Activated CD8-positive, alpha-beta memory T cell treated with anti-CD3 and anti-CD28 coated beads, Interleukin-2, amount 50 U/mL, for 24 hours (primary cell): ENCODE results near the gene PRPH.
"Not testable (repeated sequence)": the region's sequence is repeated elsewhere in the genome, so short reads cannot be mapped to it uniquely, and the experiment has no call there.

Source experiments
- DNase-seq: peaks from one replicate; pipeline ENCODE4 v3.0.0-alpha.2; 2020; ENCODE audit errors: extremely low read depth

The PRPH gene

DNA sequence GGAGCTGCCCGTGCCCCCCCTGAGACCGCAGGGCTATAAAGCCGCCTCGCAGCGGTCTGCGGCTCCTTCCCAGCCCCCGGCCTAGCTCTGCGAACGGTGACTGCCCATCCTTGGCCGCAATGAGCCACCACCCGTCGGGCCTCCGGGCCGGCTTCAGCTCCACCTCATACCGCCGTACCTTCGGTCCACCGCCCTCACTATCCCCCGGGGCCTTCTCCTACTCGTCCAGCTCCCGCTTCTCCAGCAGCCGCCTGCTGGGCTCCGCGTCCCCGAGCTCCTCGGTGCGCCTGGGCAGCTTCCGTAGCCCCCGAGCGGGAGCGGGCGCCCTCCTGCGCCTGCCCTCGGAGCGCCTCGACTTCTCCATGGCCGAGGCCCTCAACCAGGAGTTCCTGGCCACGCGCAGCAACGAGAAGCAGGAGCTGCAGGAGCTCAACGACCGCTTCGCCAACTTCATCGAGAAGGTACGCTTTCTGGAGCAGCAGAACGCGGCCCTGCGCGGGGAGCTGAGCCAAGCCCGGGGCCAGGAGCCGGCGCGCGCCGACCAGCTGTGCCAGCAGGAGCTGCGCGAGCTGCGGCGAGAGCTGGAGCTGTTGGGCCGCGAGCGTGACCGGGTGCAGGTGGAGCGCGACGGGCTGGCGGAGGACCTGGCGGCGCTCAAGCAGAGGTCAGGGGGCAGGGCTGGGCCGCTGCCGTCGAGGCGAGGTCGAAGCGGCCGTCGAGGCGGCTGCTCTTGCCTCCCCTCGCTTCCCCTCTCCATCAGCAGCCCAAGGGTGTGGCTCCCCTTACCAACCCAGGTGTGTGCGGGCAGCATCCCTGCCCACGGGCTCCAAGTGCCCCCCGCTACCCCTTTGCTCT is at the start of gene PRPH:
Gene PRPH, plus strand, starts transcription at position 66 of the 855 bp plus-strand sequence. Its CDS starts 54 bp downstream, at position 120.
- no peak for DNase-seq

DNA sequence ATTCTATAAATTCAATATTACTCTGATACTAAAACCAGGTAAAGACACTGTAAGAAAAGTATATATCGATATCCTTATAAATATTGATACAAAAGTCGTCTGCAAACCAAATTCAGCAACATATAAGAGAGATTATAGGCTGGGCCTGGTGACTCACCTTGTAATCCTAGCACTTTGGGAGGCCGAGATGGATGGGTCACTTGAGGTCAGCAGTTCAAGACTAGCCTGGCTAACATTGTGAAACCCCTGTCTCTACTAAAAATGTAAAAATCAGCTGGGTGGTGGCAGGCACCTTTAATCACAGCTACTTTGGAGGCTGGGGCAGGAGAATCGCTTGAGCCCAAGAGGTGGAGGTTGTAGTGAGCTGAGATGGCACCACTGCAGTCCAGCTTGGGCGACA is 43.6 kb upstream of the PRPH start:
- DNase-seq, result no peak

- no peak for DNase-seq
These were observed 41.8 kb upstream of the PRPH start for GRCh38 chr12:49253033-49253623.

DNA sequence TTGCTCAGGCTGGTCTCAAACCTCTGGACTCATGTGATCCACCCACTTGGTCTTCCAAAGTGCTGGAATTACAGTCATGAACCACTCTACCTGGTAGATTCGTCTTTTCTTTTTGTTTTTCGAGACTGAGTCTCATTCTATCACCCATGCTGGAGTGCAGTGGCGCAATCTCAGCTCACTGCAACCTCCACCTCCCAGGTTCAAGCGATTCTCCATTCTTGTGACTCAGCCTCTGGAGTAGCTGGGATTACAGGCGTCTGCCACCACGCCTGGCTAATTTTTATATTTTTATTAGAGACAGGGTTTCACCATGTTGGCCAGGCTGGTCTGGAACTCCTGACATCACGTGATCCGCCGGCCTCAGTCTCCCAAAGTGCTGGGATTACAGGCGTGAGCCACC is 39.5 kb upstream of the PRPH start:
- not testable (repeated sequence) for DNase-seq

GRCh38 chr12:49255857-49256637 is 38.9 kb upstream of the PRPH start:
- DNase-seq, result no peak

- not testable (repeated sequence) for DNase-seq
These were observed 37.3 kb upstream of the PRPH start for GRCh38 chr12:49257508-49258184.

DNA sequence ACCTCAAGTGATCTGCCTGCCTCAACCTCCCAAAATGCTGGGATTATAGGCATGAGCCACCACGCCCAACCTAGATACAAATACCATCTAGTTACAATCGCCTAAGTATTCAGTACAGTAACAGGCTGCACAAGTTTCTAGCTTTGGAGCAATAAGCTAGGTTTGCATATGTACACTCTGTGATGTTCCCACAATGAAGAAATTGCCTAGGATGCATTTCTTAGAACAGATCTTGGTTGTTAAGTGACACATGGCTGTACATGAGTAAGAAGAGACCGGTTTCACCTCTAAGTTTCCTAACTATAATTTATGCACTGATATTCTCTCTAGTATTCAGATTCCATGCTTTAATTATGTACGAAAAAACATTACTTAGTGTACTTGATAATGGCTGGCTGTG is 35.5 kb upstream of the PRPH start:
- DNase-seq, result no peak

GRCh38 chr12:49260166-49260565 is 34.8 kb upstream of the PRPH start:
- no peak for DNase-seq

DNA sequence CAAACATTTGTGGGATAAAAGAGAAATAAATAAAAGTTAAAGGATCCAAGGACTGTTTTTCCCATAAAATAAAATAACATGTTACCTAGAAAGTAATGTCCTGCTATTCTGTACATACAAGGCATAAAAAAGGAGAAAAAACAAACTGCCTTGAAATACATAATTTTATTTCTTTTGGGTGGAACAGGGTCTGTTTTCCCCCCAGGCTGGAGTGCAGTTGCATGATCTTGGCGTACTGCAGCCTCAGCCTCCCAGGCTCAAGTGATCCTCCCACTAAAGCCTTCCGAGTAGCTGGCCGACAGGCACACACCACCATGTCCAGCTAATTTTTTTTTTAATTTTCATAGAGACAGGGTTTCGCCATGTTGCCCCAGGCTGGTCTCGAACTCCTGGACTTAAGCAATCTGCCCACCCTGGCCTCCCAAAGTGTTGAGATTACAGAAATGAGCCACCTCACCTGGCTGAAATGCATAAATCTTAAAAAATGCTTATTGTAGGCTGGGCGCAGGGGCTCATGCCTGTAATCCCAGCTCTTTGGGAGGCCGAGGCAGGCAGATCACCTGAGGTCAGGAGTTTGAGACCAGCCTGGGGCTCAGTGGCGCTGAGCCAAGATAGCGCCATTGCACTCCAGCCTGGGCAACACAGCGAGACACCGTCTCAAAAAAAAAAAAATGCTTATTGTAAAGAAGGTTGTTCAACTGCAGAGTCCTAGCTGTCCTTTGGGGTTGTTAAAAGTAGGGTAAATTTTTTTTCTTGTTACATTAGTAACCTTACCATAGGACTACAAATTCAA is 34.2 kb upstream of the PRPH start:
- no peak for DNase-seq

- no peak for DNase-seq
These were observed 33.2 kb upstream of the PRPH start for GRCh38 chr12:49261721-49262120.

DNA sequence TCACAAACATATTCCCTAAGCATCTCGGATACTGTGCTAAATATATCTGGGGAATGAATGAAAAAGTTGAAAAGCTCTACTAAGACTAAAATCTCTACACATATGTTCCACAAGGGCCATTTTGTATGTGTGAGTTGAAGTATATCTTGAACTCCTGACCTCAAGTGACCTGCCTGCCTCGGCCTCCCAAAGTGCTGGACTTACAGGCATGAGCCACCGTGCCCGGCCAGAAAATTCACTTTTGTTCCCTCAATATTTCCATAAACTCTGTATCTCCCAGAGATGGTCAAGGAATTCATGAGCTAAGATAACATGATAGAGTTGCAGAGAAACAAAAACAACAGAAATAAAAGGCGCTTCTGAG is 31.6 kb upstream of the PRPH start:
- DNase-seq, result no peak

- DNase-seq, result no peak
These were observed 30.5 kb upstream of the PRPH start for GRCh38 chr12:49264466-49264872.

GRCh38 chr12:49264873-49265792 is 29.8 kb upstream of the PRPH start, which contains the start of gene TUBA1C:
Gene TUBA1C, plus strand, starts transcription at chr12:49265082. Its CDS starts 100 bp downstream, at chr12:49265182.
- DNase-seq, result peak; percentile 74

DNA sequence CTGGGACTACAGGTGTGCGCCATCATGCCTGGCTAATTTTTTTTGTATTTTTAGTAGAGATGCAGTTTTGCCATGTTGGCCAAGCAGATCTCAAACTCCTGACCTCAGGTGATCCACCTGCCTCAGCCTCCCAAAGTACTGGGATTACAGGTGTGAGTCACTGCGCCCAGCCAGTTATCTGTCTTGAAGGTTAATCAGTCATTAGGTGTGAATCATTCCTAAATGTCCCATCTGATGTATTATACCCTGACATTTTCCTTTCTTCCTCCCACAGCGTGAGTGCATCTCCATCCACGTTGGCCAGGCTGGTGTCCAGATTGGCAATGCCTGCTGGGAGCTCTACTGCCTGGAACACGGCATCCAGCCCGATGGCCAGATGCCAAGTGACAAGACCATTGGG is 25.8 kb upstream of the PRPH start:
- DNase-seq, result not testable (repeated sequence)

GRCh38 chr12:49272790-49273725 is 21.9 kb upstream of the PRPH start:
- DNase-seq, result no peak

DNA sequence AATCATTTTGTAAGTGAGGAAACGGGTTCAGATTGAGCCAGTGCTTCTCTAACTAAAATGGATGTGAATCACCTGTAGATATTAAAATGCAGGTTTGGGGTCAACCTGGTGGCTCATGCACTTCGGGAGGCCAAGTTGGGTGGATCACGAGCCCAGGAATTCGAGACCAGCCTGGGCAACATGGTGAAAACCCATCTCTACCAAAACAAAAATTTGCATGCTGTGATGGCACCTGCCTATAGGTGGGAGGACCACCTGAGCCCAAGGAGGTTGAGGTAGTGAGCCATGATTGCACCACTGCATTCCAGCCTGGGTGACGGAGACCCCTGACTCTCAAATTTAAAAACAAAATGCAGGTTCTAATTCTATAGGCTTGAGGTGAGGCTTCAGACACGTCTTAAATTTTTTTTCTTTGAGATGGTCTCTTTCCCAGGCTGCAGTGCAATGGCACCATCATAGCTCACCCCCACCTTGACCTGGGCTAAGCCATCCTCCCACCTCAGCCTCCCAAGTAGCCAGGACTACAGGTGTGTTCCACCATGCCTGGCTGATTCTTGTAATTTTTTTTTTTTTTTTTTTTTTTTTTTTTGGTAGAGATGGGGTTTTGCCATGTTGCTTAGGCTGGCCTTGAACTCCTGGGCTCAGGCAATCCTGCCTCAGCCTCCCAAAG is 21.1 kb upstream of the PRPH start:
- DNase-seq, result no peak

- DNase-seq, result no peak
These were observed 20.4 kb upstream of the PRPH start for GRCh38 chr12:49274396-49275069.
